PC-9 (cell line): ENCODE data around the gene SYNGR1. TPM values are rescaled to one million over a fixed set of nuclear protein-coding genes. Genes with fewer than 3 reads are reported as not detected.
A peak's percentile ranks its signal among the peaks of the same experiment; 100 is the strongest.

Experiments used
- BruUV-seq: library from RNA; stranded (reverse); fragments of 400-500 nt; replicated peaks from 2 replicates; lab custom pipeline; 2021; lab: Mats Ljungman, UMichigan
- CTCF ChIA-PET: fragments of 300-600 bp; sonication (Branson Sonifier 250); formaldehyde crosslinking; loops from one replicate; lab custom pipeline; 2022; ENCODE audit warnings: antibody characterized with exemption; lab: Charles Lee
- POLR2A ChIA-PET: fragments of 300-600 bp; sonication (Branson Sonifier 250); formaldehyde crosslinking; loops from one replicate; lab custom pipeline; 2022; ENCODE audit warnings: antibody characterized with exemption; ENCODE audit not compliant: unreplicated experiment; lab: Charles Lee
- DNase-seq, 2 experiments: peaks; one replicate each; pipeline versions ENCODE4 v3.0.0 to v3.0.0-alpha.2; 2015 to 2022; ENCODE audit warnings: mixed read lengths in 1 of 2
- H2AFZ ChIP-seq: fragments of 200-600 bp; sonication (generic); 2 replicates; pipeline ENCODE4 v1.8.1; 2017; ENCODE audit warnings: antibody characterized with exemption
- H3F3A ChIP-seq: fragments of 200-600 bp; sonication (generic); 2 replicates; pipeline ENCODE4 v1.8.1; 2017; ENCODE audit warnings: antibody characterized with exemption, mild to moderate bottlenecking, low read depth; ENCODE audit not compliant: insufficient read depth
- H3K27ac ChIP-seq: fragments of 200-600 bp; sonication (generic); 2 replicates; pipeline ENCODE4 v1.6.1; 2016; ENCODE audit warnings: mixed run types
- H3K27me3 ChIP-seq: fragments of 200-600 bp; sonication (generic); 2 replicates; pipeline ENCODE4 v1.6.1; 2016; ENCODE audit warnings: low read depth, mixed run types; ENCODE audit not compliant: insufficient read depth
- H3K36me3 ChIP-seq: fragments of 200-600 bp; sonication (generic); 2 replicates; pipeline ENCODE4 v1.6.1; 2016; ENCODE audit warnings: low read depth, mixed run types
- H3K4me1 ChIP-seq: fragments of 200-600 bp; sonication (generic); replicated peaks from 2 replicates; pipeline ENCODE4 v1.6.1; 2016; ENCODE audit warnings: mixed run types; ENCODE audit not compliant: insufficient read depth
- H3K4me2 ChIP-seq: fragments of 200-600 bp; sonication (generic); 2 replicates; pipeline ENCODE4 v1.6.1; 2017; ENCODE audit warnings: mixed run types
- H3K4me3 ChIP-seq: fragments of 200-600 bp; sonication (generic); 2 replicates; pipeline ENCODE4 v1.6.1; 2016; ENCODE audit warnings: mixed run types
- H3K79me2 ChIP-seq: fragments of 200-600 bp; sonication (generic); 2 replicates; pipeline ENCODE4 v1.6.1; 2017; ENCODE audit warnings: low read depth, mixed run types
- H3K9me2 ChIP-seq: fragments of 200-600 bp; sonication (generic); 2 replicates; pipeline ENCODE4 v1.8.1; 2017; ENCODE audit warnings: mild to moderate bottlenecking; ENCODE audit not compliant: insufficient read depth
- H3K9me3 ChIP-seq: fragments of 200-600 bp; sonication (generic); 2 replicates; pipeline ENCODE4 v1.8.1; 2016; ENCODE audit warnings: low read depth; ENCODE audit not compliant: insufficient read depth
- H4K20me1 ChIP-seq: fragments of 200-600 bp; sonication (generic); 2 replicates; pipeline ENCODE4 v1.8.1; 2017; ENCODE audit not compliant: insufficient read depth
- CTCF ChIP-seq: fragments of 200-600 bp; sonication (generic); conservative IDR thresholded peaks from 2 replicates; pipeline ENCODE4 v1.6.1; 2017; ENCODE audit warnings: mixed run types, antibody characterized with exemption, mild to moderate bottlenecking, moderate library complexity
- EZH2 ChIP-seq: fragments of 200-600 bp; sonication (generic); IDR thresholded peaks from 2 replicates; pipeline ENCODE4 v1.8.0; 2017; ENCODE audit warnings: antibody characterized with exemption, low read depth
- intact Hi-C: fragments of 100-400 bp; cut with micrococcal nuclease; formaldehyde crosslinking; loops from one replicate; pipeline ENCODE4 v1.10.0; 2022; ENCODE audit not compliant: unreplicated experiment
- total RNA-seq: library from RNA; stranded (reverse); gene quantifications from 2 replicates; pipeline ENCODE4 v1.2.3, GENCODE V29; 2021

Gene SYNGR1
- total RNA-seq, 1 experiment from 2014 or later = 12.0 TPM

GRCh38 chr22:39396797-39397195, 47.0 kb downstream of the SYNGR1 start:
- no TSS peak for BruUV-seq

GRCh38 chr22:39401301-39401631, 51.5 kb downstream of the SYNGR1 start:
- H3K4me3 ChIP-seq = no peak overlapping the region
- no peak overlapping the region for H2AFZ ChIP-seq
- ChIA-PET CTCF (interaction anchor here (0.6 kb wide), 1 partner anchor 159 kb away, joined by 4 read pairs; no protein-coding TSS in a partner anchor), POLR2A (interaction anchor here (0.7 kb wide), 1 partner anchor 806 kb away, joined by 3 read pairs; no protein-coding TSS in a partner anchor)
- no peaks in the 10 kb centered on the region for H3K9me2 ChIP-seq
- BruUV-seq = no TSS peak
- H3K27me3 ChIP-seq = no peaks in the 10 kb centered on the region
- no peaks in the 10 kb centered on the region for H4K20me1 ChIP-seq
- TF ChIP-seq EZH2 (no peak), CTCF (no peak)
- H3K36me3 ChIP-seq = no peaks in the 10 kb centered on the region
- peak overlapping the region; percentile 99; the same call in 1 of the 2 replicates for H3K4me2 ChIP-seq
- DNase-seq = no peak
- peaks cover 24% of the 10 kb centered on the region for H3K79me2 ChIP-seq
- H3F3A ChIP-seq = no peaks in the 10 kb centered on the region
- intact Hi-C loops = no loop called here
- H3K27ac ChIP-seq = no peak overlapping the region
- H3K4me1 ChIP-seq = peaks cover 6% of the 10 kb centered on the region
- no peaks in the 10 kb centered on the region for H3K9me3 ChIP-seq

More at GRCh38 chr22:39396797-39397195, 47.0 kb downstream of the SYNGR1 start:
- Histone ChIP-seq H4K20me1 (no peaks in the 10 kb centered on the region), H3K27ac (no peak overlapping the region), H3K36me3 (no peaks in the 10 kb centered on the region), H2AFZ (no peak overlapping the region), H3K79me2 (peaks cover 16% of the 10 kb centered on the region), H3K9me3 (no peaks in the 10 kb centered on the region), H3K9me2 (no peaks in the 10 kb centered on the region), H3K4me2 (no peak overlapping the region), H3F3A (peaks cover 4% of the 10 kb centered on the region; the same call in 1 of the 2 replicates), H3K4me3 (no peak overlapping the region), H3K27me3 (no peaks in the 10 kb centered on the region), H3K4me1 (peaks cover 6% of the 10 kb centered on the region)
- no peak for TF ChIP-seq EZH2
- intact Hi-C loops = no loop called here
- CTCF ChIA-PET = no interaction called here
- no peak for DNase-seq
- POLR2A ChIA-PET = no interaction called here

- BruUV-seq = no TSS peak
- ChIA-PET CTCF (no interaction called here), POLR2A (no interaction called here)
- H3K9me3 ChIP-seq = no peaks in the 10 kb centered on the region
- peaks cover 4% of the 10 kb centered on the region; the same call in 1 of the 2 replicates for H4K20me1 ChIP-seq
- H3K4me2 ChIP-seq = no peak overlapping the region
- H3K36me3 ChIP-seq = no peaks in the 10 kb centered on the region
- DNase-seq = no peak
- peaks cover 25% of the 10 kb centered on the region for H3K79me2 ChIP-seq
- H3F3A ChIP-seq = peaks cover 4% of the 10 kb centered on the region; the same call in 1 of the 2 replicates
- no peak overlapping the region for H2AFZ ChIP-seq
- no peak for TF ChIP-seq EZH2
- no peak for TF ChIP-seq CTCF
- no peaks in the 10 kb centered on the region for H3K27me3 ChIP-seq
- no peak overlapping the region for H3K4me3 ChIP-seq
- peaks cover 2% of the 10 kb centered on the region for H3K4me1 ChIP-seq
- intact Hi-C loops = no loop called here
- H3K27ac ChIP-seq = no peak overlapping the region
- no peaks in the 10 kb centered on the region for H3K9me2 ChIP-seq
Observed at GRCh38 chr22:39405346-39406085, 55.7 kb downstream of the SYNGR1 start.
